Measurements from ENCODE around the gene L1CAM.

Gene L1CAM

DNA sequence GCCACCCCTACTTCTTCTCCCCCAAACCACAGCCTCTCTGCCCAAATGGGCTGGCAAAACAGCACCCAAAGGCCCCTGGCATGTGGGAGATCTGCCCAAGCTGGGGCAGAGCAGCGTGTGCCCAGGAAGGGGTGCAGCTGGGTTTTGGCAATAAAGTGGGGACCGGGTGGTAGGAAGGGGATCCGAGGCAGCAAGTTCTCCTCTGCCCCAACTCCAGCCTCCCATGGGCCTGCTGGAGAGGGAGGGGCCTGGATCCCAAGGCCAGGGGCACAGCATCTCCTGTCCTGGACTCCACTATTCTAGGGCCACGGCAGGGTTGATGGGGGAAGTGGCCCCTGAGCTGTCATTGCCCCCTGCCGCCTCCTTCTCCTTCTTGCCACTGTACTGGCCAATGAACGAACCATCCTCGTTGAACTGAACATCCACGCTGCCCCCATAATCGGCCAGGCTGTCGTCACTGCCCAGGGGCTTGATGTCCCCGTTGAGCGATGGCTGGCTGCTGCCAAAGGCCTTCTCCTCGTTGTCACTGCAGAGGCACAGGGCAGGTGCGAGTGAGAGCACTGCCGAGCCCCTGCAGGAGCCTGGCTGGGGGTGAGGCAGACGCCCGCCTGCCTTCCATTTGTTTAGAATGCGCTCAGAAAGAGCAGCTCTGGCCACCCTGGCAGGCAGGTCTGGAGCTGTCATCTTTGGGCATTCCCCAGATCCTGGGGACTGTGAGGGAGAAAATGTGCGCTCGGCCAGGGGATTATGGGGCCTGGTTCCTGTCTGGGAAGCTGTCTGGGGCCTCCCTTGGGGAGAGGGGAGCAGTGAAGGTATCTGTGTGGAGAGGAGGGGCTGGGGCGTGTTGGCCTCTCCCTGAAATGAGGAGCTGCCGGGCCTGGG is 23.4 kb downstream of the L1CAM start:
- DNase-seq, result no peak

DNA sequence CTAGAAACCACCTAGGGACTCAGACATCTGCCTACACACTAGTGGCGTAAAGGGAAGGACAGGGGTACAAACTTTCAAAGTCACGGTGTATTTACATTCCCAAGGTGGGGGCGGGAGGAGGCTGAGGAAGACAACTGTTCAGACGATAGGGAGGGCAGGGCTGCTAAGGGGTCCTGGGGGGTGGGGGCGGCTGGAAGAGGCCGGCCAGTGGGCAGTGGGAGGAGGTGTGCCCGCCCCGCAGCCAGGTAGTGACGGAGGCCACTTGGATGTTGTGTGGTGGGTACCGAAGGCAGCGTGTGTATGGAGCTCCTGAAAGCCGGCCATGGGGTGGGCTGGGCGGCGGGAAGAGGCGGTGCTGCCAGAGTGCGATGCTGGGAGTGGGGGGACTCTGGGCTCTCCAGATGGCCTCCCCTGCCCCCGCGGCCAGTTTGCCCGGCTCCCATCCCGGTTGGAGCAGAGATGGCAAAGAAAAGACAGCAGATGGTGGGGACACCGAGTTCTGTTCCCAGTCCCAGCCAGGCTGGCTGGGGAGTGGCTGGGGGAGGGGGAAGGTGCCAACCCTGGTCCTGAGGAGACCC is 24.2 kb downstream of the L1CAM start:
- no peak for DNase-seq

DNA sequence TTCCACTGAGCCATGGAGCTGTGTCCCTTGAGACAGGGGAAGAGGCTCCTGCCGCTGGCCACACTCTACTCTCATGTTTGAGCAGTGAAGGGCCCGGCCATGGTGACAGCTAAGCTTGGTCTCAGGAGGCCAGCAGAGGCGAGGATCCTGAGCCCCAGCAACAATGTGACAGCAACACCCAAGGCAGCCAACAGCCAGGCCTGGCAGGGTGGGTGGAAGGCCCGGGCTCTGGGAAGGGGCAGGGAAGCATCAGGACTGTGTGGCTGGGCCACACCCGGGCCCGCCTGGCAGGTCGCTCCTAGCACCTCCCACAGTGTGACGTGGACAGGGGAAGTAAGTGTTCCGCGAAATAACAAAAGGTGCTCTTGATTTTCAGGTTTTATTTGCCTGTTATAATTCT is 24.8 kb downstream of the L1CAM start:
- DNase-seq, result no peak

DNA sequence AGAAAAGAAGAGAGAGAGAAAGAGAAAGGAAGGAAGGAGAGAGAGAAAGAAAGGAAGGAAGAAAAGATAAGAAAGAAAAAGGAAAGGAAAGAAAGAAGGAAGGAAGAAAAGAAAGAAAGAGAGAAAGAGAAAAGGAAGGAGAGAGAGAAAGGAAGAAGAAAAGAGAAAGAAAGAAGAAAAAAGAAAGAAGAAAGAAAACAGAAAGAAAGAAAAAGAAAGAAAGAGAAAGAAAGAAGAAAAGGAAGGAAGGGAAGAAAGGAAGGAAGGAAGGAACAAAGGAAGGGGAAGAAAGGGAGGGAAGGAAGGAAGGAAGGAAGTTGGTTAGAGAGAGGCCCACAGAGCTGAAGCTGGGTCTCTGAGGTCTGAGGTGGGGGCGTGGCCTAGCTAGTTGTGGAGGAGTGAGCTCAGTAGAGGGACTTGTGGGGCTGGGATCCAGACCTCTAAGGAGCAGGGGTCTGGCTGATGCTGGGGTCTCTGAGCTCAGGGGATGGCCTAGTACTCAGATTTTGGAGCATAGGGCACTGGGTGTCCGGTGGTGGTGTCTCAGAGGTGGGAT is 28.5 kb downstream of the L1CAM start:
- no peak for DNase-seq

DNA sequence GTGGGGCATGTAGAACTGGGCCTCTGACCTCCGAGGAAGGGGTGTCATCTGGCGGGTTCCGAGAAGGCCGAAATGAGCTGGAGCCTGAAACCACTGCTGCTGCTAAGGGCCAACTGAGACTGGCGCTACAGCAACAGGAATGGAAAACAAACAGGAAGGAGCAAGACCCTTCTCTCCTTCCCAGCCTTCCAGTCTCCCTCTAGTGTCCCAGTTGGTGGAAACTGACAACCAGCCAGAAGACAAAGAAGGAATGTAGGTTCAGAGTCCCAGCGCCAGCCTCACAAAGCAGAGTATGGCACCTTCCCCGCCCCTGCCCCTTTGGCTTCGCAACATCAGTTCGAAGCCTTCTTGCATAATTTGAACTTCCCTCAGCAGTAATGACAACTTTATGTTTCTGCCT is 31.3 kb downstream of the L1CAM start:
- DNase-seq, result no peak

DNA sequence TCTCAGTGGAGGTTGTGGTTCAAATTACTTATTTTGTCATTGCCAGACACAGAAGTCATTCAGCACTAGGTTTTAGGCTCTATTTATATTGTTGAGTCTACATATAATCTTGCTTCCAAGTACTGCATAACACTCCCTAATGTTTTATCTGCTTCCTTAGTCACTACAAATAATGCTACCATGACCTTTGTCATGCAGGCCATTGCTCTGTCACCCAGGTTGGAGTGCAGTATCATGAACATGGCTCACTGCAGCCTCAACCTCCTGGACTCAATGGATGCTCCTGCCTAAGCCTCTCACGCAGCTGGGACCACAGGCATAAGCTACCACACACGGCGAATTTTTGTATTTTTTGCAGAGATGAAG is 32.1 kb downstream of the L1CAM start:
- no peak for DNase-seq

DNA sequence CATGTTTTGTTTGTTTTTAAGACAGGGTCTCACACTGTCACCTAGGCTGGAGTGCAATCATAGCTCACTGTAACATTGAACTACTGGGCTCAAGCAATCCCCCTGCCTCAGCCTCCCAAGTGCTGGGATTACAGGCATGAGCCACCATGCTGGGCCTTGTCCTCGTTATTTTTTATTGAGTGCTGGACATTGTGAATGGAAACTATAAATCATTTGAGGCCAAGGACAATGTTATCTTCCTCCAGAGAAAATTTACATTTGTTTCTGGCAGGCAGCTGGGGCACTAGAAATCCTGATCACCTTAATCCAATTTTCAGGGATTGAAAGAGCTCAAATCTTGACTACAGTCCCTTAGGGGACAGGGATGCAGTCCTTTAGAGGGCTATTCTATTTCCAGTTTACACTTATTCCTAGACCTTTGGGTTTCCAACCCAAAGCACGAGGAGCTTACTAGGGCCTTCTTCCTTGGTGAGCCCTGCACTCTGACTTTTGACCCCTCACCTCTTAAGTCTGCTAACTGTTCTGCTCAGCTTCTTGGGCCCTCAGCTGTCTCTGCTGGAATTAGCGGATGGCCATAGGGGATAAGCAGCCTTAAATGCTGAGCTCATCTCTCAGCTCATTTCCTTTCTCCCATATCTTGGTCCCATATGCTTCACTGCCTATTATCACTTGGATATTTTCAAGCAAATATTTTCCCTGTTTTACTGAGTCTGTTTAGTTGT is 32.6 kb downstream of the L1CAM start:
- DNase-seq, result no peak

DNA sequence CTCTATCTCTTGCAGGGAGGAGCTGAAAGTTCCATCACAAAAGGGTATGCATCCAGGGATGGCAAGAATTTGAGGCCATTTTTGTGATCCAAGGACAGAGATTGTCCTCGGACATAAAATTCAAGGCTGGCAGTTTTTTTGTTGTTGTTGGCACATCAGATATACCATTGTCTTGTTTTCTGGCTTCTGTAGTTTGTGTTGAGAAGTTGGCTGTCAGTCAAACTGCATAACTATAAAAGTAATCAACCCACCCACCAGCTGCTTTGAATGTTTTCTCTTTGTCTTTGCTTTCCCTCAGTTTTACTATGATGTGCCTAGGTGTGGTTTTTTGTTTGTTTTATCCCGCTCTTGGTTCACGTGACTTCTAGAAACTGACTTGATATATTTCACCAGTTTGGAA is 34.0 kb downstream of the L1CAM start:
- DNase-seq, result no peak

DNA sequence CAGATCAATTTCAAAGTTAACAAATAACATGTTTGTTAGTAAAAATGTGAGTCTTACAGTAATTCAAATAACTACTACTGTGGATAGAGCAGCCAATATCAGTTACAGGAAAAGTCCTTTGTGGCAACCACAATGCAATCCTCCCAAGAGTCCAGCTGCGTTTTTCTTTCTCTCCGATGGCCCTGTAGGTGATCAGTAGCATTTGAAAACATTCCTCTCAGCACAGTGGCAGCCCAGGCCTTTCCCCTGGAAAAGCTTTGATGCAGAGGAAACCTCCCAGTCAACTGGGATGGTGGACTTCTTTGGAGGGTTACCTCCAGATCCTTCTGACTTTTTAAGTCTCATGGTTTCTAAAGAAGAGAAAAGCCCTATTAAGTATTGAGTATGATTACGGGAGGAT is 37.6 kb downstream of the L1CAM start:
- DNase-seq, result no peak

DNA sequence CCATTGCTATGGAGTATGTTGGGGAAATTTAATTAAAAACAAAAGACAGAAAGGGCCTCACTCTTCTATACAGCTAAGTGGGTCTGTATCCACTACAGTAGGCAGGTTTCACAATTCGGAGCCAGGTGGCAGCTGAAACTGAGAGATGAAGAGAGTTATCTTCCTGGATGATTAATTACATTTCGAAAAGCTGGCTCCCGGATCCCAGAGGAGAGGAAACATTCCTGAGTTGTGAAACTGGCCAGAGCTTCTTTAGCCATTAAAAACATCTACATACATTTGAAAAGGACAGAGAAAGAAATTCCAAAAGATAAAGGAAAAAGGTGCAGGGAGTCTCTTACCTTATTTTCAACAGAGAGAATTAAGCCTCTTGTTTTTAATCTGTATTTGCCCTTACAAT is 40.1 kb downstream of the L1CAM start:
- DNase-seq, result no peak

DNA sequence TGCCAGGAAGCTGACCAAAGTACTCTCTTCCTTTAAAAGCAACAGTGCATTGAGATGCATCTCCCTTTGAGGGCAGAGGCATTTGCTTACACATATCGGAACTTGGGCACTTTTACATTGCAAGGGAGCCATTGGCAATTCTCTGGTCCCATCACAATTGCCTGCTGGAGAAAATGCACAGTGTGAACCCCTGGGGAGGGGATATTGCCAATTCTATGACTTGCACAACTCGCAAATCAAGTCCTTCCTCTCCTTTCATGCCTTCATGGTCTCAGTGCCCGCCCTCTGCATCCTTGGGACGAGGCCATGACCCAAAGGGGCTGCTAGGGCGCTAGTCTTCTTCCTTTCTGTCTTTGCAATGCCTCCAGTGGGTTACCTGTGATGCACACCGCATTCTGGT is 40.8 kb downstream of the L1CAM start:
- DNase-seq, result no peak

DNA sequence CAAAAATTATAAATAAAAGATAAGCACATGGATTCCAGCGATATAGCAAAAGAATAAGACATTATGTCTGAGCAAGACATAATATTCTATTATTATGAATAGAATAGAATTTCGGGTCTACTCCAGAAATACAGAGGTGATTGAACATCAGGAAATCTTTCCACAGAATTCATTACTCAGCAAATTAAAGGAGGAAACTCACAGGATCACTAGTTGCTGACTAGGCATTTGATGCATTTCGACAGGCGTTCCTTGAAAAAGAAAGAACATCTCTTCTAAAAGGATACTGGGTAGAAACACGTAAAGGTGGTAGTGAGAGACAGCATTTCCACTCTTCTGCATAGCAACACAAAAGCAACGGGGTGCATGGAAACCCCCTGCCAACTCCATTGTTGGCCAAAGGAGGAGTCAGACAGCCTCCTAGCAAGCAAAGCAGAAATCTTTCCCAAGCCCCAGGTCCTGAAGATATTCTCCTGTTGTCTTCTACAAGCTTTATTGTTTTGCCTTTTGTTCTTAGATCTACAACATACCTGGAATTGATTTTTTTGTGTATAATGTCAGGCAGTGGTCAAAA is 41.4 kb downstream of the L1CAM start:
- no peak for DNase-seq

DNA sequence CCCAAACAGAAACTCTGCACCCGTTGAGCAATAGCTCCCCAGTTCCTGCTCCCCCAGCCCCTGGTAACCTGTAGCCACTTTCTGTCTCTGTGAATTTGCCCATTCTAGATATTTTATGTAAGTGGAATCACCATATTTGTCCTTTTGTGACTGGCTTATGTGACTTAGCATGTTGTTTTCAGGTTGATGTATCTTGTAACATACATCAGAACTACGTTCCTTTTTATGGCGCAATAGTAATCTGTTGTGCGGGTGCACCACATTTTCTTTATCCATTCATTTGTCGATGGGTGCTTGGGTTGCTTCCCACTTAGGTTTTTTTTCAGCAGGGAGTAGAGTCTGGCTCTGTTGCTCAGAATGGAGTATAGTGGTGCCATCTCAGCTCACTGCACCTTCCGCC is 49.1 kb downstream of the L1CAM start:
- DNase-seq, result no peak

DNA sequence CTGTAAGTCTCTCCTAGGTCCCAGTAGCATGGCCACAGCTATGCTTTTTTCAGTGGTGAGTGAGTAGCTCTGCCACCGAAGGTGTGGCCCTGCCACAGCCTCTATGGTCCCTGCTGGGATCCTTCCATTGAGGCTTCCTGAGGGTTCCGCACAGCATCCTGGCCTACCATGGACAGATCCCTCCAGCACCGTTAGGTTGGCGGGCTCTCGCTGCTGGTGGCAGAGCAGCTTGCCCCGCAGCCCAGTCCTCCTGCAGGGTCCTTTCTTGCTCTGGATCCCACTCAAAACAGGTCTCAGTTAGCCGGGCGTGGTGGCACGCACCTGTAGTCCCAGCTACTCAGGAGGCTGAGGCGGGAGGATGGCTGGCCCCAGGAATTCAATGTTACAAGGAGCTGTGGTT is 53.2 kb downstream of the L1CAM start:
- no peak for DNase-seq

DNA sequence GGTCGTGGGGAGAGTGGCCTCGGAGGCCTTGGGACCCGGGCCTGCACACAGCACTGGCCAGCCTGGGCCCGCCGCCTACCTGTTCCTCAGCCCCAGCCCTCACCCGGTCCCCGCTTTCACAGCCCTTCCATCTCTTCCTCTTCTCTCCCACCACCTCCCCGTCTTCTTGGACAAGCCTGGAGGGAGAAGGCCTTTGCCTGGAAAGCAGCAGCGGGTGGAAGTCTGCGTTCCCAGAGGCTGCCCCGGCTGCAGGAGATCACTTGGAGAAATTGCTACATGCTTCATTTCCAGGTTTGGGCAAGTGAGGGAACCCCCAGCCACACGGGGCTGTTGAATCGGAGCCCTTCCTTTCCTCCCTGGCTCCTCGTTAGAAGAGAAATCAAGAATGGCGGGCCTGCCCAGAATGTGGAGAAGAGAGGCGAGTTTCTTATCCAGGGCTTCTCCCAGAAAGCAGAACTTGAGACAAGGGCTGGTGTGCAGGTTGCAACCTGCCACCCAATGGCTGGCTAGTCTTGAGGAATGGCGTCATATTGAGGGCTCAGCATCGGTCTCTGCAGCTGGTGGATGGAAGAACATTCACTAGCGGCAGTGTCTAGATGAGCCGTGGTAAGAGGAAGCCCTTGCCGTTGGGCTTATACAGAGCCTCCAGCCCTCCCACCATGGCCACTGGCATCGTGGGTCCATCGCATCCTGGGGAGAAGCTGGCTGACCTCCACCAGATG is 54.4 kb downstream of the L1CAM start:
- DNase-seq, result no peak

DNA sequence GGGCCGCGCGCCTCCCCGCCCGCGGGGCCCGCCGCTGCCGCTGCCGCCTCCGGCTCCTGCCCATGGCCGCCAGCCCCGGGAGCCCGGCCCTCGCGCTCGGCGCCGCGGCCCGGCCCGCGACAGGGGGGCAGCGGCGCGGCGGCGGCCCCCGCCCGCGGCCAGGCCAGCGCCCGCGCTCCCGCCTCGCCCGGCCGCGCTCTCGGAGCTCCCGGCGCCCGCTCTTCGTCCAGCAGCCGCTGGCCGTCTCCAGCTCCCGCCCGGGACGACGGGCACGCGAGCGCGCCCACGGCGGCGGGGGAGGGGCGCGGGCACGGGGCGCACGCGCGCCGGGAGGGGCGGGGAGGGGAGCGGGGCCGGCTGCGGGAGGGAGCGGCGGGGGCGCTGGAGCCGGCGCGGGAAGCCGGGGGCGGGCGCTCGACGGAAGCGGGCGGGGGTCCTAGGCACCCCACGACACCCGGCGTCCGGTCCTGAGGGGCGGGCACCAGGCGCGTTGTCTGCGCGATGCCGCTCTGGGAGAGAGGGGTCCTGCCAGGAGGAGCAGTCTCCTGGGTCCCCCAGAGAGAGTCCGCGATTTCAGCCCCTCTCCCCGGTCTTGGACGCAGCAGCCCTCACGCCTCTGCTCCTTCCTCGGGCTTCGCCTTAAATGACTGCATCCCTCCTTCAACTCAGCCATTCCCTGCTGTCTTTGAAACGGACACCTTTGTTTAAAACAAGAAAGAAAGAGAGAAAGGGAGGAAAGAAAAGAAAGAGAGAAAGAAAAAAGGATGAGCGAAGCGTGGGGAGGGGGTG is 55.1 kb downstream of the L1CAM start:
- no peak for DNase-seq

DNA sequence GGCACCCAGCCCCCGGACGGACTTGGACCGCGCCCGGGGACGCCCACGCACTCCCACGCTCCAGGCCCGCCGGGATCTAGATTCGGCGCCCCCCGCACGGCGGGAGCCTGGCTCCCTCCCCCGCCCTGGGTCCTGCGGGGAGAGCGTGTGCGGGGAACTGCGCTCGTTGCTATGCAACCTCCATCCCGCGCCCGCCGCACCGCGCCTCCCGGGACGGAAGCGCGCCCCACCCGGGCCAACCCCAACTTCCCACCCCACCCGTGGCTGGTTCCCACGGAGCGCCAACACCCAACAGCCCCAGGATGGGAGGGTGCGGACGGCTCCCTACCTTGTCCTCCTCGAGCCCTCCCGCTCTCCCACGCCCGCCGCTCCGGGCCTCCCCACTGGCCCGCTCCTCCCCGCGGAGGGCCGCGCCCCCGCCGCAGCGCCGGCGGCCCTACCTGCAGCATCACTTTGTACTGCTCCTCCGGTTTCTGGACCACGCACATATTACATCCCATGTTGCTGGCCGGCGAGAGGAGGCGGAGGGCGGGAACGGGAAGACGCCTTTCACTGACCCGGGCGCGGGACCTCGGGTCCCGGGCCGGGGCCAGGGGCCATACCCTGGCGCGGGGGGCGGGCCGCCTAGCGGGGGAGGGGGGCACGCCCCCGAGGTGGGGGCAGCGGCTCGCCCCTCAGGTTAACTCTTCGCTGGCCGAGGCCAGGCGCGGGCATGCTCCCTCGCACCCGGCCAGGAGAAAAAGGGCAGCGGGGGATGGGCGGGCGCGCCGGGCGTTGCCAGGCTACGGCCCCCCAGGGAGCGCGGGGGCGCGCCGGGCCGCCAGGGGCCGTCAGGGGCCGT is 56.0 kb downstream of the L1CAM start, which contains the start of gene PDZD4:
TSS of gene PDZD4 (minus strand) at position 746 of the 841 bp plus-strand sequence. CDS start at position 500, 246 bp downstream.
- no peak for DNase-seq

DNA sequence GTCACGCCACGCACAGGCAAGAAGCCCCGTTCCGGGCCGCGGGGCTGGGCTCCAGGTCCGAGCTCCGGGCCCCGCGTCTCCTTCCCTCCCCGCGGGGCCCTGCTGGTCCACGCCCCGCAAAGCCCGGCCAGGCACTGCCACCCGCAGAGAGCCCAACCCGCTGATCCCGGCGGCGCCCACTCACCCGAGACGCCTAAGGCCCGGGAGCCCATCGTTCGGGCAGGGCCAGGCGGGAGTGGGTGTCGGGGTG is 56.5 kb downstream of the L1CAM start:
- no peak for DNase-seq

DNA sequence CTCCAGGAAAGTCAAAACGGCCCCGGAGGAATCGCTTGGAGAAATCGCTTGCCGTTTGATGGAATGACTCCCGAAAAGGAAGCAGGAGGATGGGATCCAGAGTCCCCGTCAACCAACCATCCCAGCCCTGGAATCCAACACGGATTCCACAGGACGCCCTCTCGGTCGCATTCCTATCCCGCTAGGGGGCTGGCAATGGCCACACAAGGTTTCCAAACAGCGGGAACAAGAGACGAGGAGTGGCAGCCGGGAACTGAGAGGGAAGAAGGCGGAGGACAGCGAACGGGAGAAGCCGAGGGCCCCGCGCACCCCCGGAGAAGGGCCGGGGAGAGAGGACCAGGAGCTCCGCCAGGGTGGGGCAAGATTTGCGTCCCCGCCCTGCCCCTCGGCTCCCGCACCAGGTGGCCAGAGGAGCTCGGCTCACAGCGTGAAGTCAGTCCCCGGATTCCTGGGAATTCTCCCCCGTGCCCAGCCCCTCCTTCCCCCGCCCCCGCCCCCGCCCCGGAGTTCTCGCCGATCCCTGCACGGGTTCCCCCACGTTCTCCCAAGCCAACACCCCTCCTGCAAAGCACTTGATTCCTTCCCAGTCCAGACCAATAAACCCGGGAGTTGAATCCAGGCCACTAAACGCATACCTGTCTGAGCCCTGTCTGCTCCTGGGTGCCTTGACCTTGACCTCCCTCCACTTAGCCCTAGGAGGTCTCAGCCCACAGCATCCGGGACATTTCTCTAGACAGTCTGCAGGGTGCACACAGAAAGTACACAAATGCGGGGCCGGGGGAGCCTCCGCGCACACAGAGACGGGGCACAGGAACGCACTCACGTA is 57.0 kb downstream of the L1CAM start:
- DNase-seq, result no peak

DNA sequence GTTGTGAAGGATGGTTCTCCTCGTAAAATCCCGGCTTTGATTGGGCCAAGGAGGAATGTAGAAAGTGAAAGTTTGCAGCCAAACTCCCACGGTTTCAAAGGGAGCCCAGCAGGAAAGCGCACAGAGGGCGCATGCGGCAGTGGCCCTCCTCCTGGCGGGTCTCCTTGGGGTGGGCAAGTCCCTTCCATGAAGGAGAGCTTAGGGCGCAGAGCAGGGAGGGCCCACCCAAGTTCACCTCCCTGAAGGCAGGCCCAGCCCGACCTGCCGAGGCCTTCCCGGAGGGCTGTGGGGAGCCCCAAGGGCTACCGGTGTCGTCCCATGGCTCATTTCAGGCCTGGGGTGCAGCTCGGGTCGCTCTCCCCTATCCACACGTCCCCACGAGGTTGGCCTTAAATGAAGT is 57.7 kb downstream of the L1CAM start:
- DNase-seq, result no peak

All from CD4-positive, alpha-beta T cell treated with Interferon gamma for 1 hour (primary cell).